GM12878 (cell line): ENCODE data around the gene ECT2. TPM values are rescaled to one million over a fixed set of nuclear protein-coding genes. Genes with fewer than 3 reads are reported as not detected.

Experiments
- ATAC-seq: fragments of 200-7000 bp; cut with Tn5 transposase; 3 replicates; pipeline ENCODE4 v1.9.1; 2020; ENCODE audit warnings: mild to moderate bottlenecking, moderate library complexity
- BruUV-seq: library from RNA; stranded (reverse); fragments of 400-500 nt; replicated peaks from 2 replicates; lab custom pipeline; 2021; lab: Mats Ljungman, UMichigan
- CTCF ChIA-PET: fragments of 300-600 bp; sonication (Branson Sonifier 250); formaldehyde crosslinking; extraction: SDS; loops from one replicate; lab custom pipeline; 2021; ENCODE audit warnings: inconsistent platforms; lab: Yijun Ruan, JAX
- POLR2A ChIA-PET: fragments of 350-600 bp; formaldehyde crosslinking; extraction: SDS; loops from one replicate; lab custom pipeline; 2021; ENCODE audit warnings: inconsistent platforms; lab: Charles Lee
- RAD21 ChIA-PET: fragments of 300-600 bp; sonication (Branson Sonifier 250); formaldehyde crosslinking; loops from one replicate; lab custom pipeline; 2023; ENCODE audit warnings: antibody characterized with exemption; ENCODE audit not compliant: unreplicated experiment; lab: Charles Lee
- SMC1A ChIA-PET: fragments of 300-600 bp; sonication (Branson Sonifier 250); formaldehyde crosslinking; loops from one replicate; lab custom pipeline; 2023; ENCODE audit not compliant: unreplicated experiment, uncharacterized antibody; lab: Charles Lee
- DNase-seq: peaks from one replicate; pipeline ENCODE4 v3.0.0-alpha.2; 2011; ENCODE audit warnings: low read depth, low spot score
- FAIRE-seq: peaks from 3 replicates; lab custom pipeline; 2011; peaks lifted over from hg19 to GRCh38; lab: Jason Lieb, UNC
- H2AFZ ChIP-seq: 2 replicates; pipeline ENCODE4 v1.6.0; 2011; ENCODE audit warnings: low read depth, low read length, control low read depth; ENCODE audit not compliant: control insufficient read depth
- H3K27ac ChIP-seq: 2 replicates; pipeline ENCODE4 v1.5.1; 2011; ENCODE audit warnings: control low read depth; ENCODE audit not compliant: control insufficient read depth, insufficient read depth
- H3K27me3 ChIP-seq, 2 experiments: replicated peaks in 1 of 2; 2 replicates each; pipeline versions ENCODE4 v1.6.0 to v1.6.1; 2011; ENCODE audit warnings: low read length in 1 of 2; ENCODE audit not compliant: control insufficient read depth in 2 of 2, insufficient read depth in 2 of 2
- H3K36me3 ChIP-seq, 2 experiments: 2 replicates each; pipeline ENCODE4 v1.5.1; 2011; ENCODE audit warnings: low read length in 1 of 2; ENCODE audit not compliant: control insufficient read depth in 2 of 2, insufficient read depth in 2 of 2
- H3K4me1 ChIP-seq: 2 replicates; pipeline ENCODE4 v1.6.1; 2011; ENCODE audit warnings: mild to moderate bottlenecking, low read length, moderate library complexity, mixed read lengths; ENCODE audit not compliant: control insufficient read depth, insufficient read depth
- H3K4me2 ChIP-seq: 2 replicates; pipeline ENCODE4 v1.6.0; 2011; ENCODE audit warnings: control low read depth; ENCODE audit not compliant: control insufficient read depth, insufficient read depth
- H3K4me3 ChIP-seq: fragments of 200-600 bp; sonication (generic); 2 replicates; pipeline ENCODE4 v1.5.1; 2016
- H3K79me2 ChIP-seq: 2 replicates; pipeline ENCODE4 v1.6.0; 2011; ENCODE audit warnings: low read length; ENCODE audit not compliant: control insufficient read depth, insufficient read depth
- H3K9ac ChIP-seq: 2 replicates; pipeline ENCODE4 v1.8.0; 2011; ENCODE audit warnings: low read length, control low read depth, mixed read lengths; ENCODE audit not compliant: control insufficient read depth, insufficient read depth
- H3K9me3 ChIP-seq: replicated peaks from 3 replicates; pipeline ENCODE4 v1.5.1; 2011; ENCODE audit warnings: mild to moderate bottlenecking, low read length; ENCODE audit not compliant: control insufficient read depth, insufficient read depth
- H4K20me1 ChIP-seq: 2 replicates; pipeline ENCODE4 v1.6.0; 2011; ENCODE audit not compliant: control insufficient read depth, insufficient read depth
- BCL11A ChIP-seq: IDR thresholded peaks from 2 replicates; pipeline ENCODE4 v1.6.1; 2011; ENCODE audit warnings: low read depth, low read length
- CHD4 ChIP-seq: fragments of 200-600 bp; sonication (generic); IDR thresholded peaks from 2 replicates; pipeline ENCODE4 v1.6.1; 2016; ENCODE audit warnings: mild to moderate bottlenecking
- CREB1 ChIP-seq: IDR thresholded peaks from 2 replicates; pipeline ENCODE4 v1.6.1; 2012; ENCODE audit warnings: low read depth, mild to moderate bottlenecking, inconsistent platforms
- EED ChIP-seq: sonication (generic); IDR thresholded peaks from 2 replicates; pipeline ENCODE4 v1.6.1; 2016; ENCODE audit warnings: antibody characterized with exemption, low read depth
- ESRRA ChIP-seq: IDR thresholded peaks from 2 replicates; pipeline ENCODE4 v1.6.1; 2012; ENCODE audit warnings: mild to moderate bottlenecking, low read length, improper control_type of control experiment
- HCFC1 ChIP-seq: fragments of 150-350 bp; IDR thresholded peaks from 2 replicates; pipeline ENCODE4 v1.6.1; 2014; ENCODE audit warnings: low read length
- MXI1 ChIP-seq: fragments of 150-350 bp; IDR thresholded peaks from 2 replicates; pipeline ENCODE4 v1.6.1; 2011; ENCODE audit warnings: low read depth, mild to moderate bottlenecking, inconsistent platforms, low read length, improper control_type of control experiment
- NFXL1 ChIP-seq: fragments of 450-650 bp; IDR thresholded peaks from 2 replicates; pipeline ENCODE4 v1.6.1; 2017; ENCODE audit warnings: antibody characterized with exemption, mild to moderate bottlenecking, borderline replicate concordance
- POU2F2 ChIP-seq: IDR thresholded peaks from 3 replicates; pipeline ENCODE4 v1.6.1; 2011; ENCODE audit warnings: low read depth, mild to moderate bottlenecking, low read length, borderline replicate concordance
- SP1 ChIP-seq: IDR thresholded peaks from one replicate; pipeline ENCODE4 v1.6.1; 2011; ENCODE audit warnings: low read depth, low read length
- WGBS: methylation state at CpG from one replicate; pipeline ENCODE4 v1.1.6; 2016; ENCODE audit warnings: low lambda C conversion rate; ENCODE audit not compliant: insufficient replicate concordance, insufficient coverage; ENCODE audit errors: missing lambda C conversion rate; 5-methylcytosine and 5-hydroxymethylcytosine counted together
- in situ Hi-C: fragments of 300-500 bp; cut with MboI; formaldehyde crosslinking; loops from 9 replicates; pipeline ENCODE4 v1.14.3; 2018; ENCODE audit warnings: mixed read lengths
- intact Hi-C: fragments of 100-400 bp; cut with micrococcal nuclease; formaldehyde crosslinking; loops from one replicate; pipeline ENCODE4 v1.14.2; 2022; ENCODE audit not compliant: unreplicated experiment
- polyA plus RNA-seq, 11 experiments: library from polyadenylated mRNA; depleted of rRNA in 4 of 11; unstranded in 6 of 11; stranded (reverse) in 5 of 11; fragments of >200 nt; fragmentation: Nextera tagmentation in 4 of 11; fragmentation: Illumina TruSeq in 1 of 11; extraction: Ambion mirVana in 4 of 11; extraction: Trizol in 1 of 11; gene quantifications; 1 replicate in 1 of 11; 2 replicates in 10 of 11; pipeline versions ENCODE4 v1.2.1 to v1.2.3, GENCODE V29; 2011 to 2016; ENCODE audit warnings: inconsistent platforms in 2 of 11, missing spikeins in 2 of 11, low read depth in 1 of 11
- total RNA-seq, 4 experiments: library from RNA; depleted of rRNA in 3 of 4; stranded (reverse); fragments of >200 nt in 3 of 4; fragmentation: Illumina TruSeq in 1 of 4; extraction: Trizol in 1 of 4; gene quantifications; 2 replicates each; pipeline versions ENCODE4 v1.2.1 to v1.2.3, GENCODE V29; 2013 to 2021
- TF ChIP-seq, protein P1 (sequence below): fragments of 450-650 bp; formaldehyde crosslinking; IDR thresholded peaks from 2 replicates; pipeline ENCODE4 v1.5.0; 2022; ENCODE audit warnings: mild to moderate bottlenecking, missing genetic modification characterization

Gene ECT2
- total and polyA plus RNA-seq, 10 of the 15 experiments (the other 5 are each of a cell fraction or from before 2014, with no cell fraction given), result 21.5 to 47.8 (median 38.2) TPM

- TF ChIP-seq, protein P1, sequence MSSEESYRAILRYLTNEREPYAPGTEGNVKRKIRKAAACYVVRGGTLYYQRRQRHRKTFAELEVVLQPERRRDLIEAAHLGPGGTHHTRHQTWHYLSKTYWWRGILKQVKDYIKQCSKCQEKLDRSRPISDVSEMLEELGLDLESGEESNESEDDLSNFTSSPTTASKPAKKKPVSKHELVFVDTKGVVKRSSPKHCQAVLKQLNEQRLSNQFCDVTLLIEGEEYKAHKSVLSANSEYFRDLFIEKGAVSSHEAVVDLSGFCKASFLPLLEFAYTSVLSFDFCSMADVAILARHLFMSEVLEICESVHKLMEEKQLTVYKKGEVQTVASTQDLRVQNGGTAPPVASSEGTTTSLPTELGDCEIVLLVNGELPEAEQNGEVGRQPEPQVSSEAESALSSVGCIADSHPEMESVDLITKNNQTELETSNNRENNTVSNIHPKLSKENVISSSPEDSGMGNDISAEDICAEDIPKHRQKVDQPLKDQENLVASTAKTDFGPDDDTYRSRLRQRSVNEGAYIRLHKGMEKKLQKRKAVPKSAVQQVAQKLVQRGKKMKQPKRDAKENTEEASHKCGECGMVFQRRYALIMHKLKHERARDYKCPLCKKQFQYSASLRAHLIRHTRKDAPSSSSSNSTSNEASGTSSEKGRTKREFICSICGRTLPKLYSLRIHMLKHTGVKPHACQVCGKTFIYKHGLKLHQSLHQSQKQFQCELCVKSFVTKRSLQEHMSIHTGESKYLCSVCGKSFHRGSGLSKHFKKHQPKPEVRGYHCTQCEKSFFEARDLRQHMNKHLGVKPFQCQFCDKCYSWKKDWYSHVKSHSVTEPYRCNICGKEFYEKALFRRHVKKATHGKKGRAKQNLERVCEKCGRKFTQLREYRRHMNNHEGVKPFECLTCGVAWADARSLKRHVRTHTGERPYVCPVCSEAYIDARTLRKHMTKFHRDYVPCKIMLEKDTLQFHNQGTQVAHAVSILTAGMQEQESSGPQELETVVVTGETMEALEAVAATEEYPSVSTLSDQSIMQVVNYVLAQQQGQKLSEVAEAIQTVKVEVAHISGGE (CRISPR knock-in tag), result no peak
- no peak for TF ChIP-seq CHD4
- TF ChIP-seq HCFC1, result no peak
- no peak for TF ChIP-seq SP1
- TF ChIP-seq NFXL1, result no peak
Observed at GRCh38 chr3:172855037-172855436, 104.5 kb downstream of the ECT2 start (continued).

DNA sequence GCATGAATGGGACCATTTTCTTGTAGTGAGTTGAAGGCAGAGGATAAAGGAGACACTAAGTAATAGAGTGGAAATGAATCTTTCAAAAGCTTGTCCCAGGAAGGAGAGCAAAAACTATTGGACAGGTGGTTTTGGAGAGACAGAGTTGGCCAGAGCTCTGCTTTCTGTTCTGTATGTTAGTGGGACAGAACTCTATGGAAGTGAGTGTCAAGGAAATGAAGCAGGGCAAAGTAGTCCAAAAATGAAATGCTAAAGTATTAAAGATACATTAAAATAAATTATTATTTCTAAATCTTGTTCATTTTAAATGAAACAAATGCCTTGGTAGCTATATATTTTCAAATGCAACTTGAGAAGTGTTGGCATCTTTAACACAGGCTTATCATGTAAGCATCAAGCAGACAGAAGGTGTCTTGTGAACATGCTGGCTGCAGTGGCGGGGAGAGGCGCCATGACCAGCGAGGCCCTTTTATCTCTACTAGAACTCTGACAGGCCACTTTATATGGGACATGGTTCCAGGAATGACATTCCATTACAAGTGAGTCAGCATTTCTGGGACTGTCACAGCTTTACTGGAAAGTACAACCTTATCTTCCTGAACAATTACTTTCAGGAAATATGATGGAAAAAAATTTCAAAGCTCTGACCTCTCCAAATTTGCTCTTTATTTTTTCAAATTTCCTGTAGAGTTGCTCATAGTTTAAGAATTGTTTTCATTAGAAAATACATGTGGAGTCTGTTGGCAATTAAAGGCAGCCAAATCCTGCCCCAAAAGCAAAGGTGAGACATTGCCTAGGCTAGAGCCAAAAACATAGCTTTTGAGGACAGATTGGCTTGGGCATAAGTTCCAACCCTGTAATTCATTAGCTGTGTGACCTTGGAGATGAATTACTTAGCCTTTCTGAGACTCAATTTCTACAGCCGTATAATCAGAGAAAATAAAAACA lies 106.5 kb downstream of the ECT2 start:
- no peak for FAIRE-seq
- DNase-seq, result no peak
- Histone ChIP-seq H3K4me1 (no peaks in the 10 kb centered on the region), H3K27me3 (peaks cover 2 to 3% of the 10 kb centered on the region in 2 experiments; a peak in 3 of 4 replicates), H3K9ac (no peak overlapping the region), H4K20me1 (no peaks in the 10 kb centered on the region), H3K27ac (no peak overlapping the region), H3K36me3 (no peaks in the 10 kb centered on the region), H3K4me3 (no peak overlapping the region), H3K9me3 (no peaks in the 10 kb centered on the region), H3K4me2 (no peak overlapping the region), H3K79me2 (no peaks in the 10 kb centered on the region), H2AFZ (no peak overlapping the region)
- in situ Hi-C loops (no loop called here), intact Hi-C loops (no loop called here)
- 56% methylated on average over 4 of the region's 4 CpGs for WGBS
- CTCF ChIA-PET, result interaction anchor here (0.6 to 0.9 kb wide), 3 partner anchors 22 to 406 kb away, joined by 3 read pairs; no protein-coding TSS in a partner anchor
- no peak for ATAC-seq
- RAD21 ChIA-PET, result interaction anchor here (0.7 kb wide), 1 partner anchor 1347 kb away, joined by 3 read pairs; no protein-coding TSS in a partner anchor
- TF ChIP-seq BCL11A (no peak), CREB1 (no peak), MXI1 (no peak), EED (no peak), POU2F2 (no peak), ESRRA (no peak)
- SMC1A ChIA-PET, result interaction anchor here (0.7 to 1.3 kb wide), 2 partner anchors 8 to 12 kb away, joined by 3 read pairs; no protein-coding TSS in a partner anchor
- POLR2A ChIA-PET, result no interaction called here
- no TSS peak for BruUV-seq
